GM21619 (cell line): ENCODE results near the gene MTMR3.

Experiments used
- ATAC-seq: cut with Tn5 transposase; IDR thresholded peaks from one replicate; pipeline ENCODE4 v1.9.1; 2021; ENCODE audit not compliant: unreplicated experiment

MTMR3 gene

DNA sequence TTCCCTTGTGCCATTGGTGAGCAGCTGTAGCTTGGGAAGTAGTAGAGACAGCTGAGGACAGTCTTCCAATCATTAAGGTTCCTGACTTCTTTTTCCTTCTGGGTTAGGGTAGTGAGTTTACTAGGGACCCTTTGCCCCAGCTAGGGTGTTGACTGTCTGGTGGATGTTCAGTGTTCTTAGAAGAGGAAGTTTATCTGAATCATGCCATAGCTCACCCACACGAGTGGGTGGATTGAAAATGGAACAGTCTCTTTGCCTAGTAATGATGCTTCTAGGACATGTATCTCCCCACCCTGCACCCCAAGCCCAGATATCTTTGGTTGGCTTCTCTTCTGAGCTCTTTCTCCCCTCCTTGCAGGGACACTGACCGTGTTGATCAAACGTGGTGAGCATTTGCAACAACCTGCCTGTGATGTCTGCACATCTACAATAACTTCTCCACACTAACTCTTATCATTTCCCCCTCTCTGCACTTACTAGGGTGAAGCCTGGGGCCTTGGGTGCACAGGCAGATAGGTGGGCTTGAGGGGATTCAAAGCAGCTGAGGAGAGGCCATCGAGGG, 140.2 kb downstream of the MTMR3 start:
- no peak for ATAC-seq

- no peak for ATAC-seq
Observed at GRCh38 chr22:30024231-30024630, 141.3 kb downstream of the MTMR3 start.

GRCh38 chr22:30025221-30025620, 142.2 kb downstream of the MTMR3 start:
- no peak for ATAC-seq

DNA sequence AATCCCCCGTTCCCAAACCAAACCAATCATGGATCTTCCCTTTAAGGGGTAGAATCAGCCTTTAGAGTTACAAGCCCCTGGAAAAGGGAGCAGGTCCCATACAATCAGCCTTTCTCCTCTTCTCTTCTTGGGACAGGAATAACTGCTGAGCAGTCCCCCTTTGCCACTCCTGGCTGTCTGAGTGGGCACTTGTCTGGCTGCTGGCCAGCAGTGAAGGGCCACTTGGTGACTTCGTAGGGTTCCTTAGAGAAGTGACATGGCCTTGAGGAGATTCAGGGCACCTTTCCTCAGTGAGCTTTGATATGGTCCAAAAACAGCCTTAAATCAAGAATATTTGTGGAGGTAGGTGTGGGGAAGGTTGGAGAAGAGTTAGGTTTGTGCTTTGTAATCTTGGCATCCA, 143.8 kb downstream of the MTMR3 start:
- ATAC-seq: no peak

GRCh38 chr22:30027169-30027568, 144.2 kb downstream of the MTMR3 start:
- no peak for ATAC-seq

DNA sequence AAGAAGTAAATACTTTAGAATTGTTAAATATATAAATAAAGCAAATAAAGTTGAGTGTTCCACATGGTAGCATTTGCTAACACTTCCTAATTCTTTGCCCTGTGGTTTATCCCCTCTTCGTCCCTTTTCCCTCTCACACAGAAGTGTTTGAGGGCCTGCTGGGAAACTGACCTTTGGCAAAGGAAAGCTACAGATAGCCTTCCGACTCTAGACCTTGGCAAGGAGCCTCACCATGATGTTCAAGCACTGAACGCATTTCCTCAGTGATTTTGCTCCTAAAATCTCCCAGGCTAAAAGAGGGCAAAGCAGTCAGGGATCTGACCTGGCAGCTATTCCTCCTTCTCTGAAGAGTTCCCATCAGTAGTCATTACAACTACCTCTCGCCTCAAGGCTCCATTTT, 144.8 kb downstream of the MTMR3 start:
- ATAC-seq: no peak

GRCh38 chr22:30028731-30029130, 145.8 kb downstream of the MTMR3 start:
- ATAC-seq: no peak

DNA sequence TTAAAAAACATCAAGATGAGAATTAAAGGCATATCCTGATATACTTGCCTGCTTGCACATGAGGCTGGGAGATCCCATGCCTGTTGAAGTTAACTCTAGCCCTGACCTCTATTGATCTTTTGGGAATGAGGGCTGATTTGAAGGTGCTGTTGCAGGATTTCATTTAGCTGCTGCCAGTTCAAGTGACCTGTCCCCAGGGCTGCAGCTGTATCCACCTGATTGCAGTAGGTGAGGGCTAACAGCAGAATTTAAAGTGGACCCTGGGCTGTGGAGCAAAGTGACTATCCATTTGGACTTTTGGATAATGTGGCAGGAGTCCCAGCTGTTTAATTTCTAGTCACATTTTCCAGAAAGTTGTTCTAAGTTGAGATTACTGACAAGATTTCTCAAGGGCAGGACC, 146.5 kb downstream of the MTMR3 start:
- no peak for ATAC-seq

GRCh38 chr22:30030329-30030728, 147.4 kb downstream of the MTMR3 start:
- ATAC-seq: no peak

DNA sequence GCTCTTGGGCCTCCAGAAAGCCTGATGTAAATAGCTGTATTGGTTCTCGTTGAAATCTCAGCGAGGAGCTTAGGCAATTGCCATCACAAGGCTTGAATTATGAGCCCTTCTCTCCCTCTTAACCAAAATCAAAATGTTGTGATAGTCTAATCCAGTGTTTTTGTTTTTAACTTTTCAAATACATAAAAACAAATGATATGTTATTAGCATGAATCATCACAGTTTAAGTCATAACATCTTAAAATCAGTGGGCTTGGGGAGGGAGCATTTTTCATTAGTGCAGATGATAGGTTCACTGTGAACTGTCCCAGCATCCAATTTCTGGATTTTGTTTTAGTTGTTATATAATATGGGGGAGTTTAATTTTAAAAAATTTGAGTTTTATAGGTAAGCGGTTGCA, 148.4 kb downstream of the MTMR3 start:
- ATAC-seq: no peak

- no peak for ATAC-seq
Observed at GRCh38 chr22:30031764-30032455, 148.9 kb downstream of the MTMR3 start.

DNA sequence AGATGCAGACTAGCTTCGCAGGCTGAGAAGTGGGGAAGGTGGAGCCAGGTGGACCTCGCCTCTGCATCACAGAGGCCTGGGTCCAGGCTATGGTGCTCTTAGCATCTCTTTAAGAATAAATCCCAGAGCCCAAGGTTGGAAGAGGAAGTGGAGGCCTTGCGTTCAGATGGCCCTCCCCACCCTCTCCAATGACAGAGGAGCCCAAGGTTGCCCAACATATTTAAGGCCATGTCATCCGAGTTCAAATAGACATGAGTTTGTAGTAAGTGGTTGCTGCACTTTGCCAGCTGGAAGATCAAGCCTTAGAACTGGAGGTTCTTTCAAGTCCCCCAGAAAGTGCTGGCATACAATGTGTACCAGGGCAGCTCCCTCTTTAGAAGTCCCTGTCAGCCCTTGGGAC, 150.2 kb downstream of the MTMR3 start:
- no peak for ATAC-seq

DNA sequence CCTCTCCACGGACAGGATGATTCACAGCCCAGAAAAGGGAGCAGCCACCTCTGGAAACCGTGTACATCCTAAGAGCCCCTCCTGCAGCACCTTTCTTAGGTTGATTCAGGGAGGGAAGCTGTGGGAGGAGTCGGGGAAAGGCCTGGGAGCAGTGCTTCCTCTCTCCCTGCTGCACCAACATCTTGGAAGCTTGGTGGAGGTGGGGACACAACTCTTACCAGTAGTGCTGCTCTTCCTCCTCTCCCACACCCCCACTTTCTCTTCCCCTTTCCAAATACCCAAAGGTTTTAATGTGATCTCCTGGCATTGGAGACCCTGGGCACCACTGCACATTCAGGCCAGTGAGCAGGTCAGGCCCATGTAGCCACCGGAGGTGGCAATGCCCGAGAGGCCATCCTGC, 150.9 kb downstream of the MTMR3 start:
- no peak for ATAC-seq

GRCh38 chr22:30036656-30037055, 153.7 kb downstream of the MTMR3 start:
- ATAC-seq: no peak

GRCh38 chr22:30038219-30038618, 155.2 kb downstream of the MTMR3 start:
- no peak for ATAC-seq

DNA sequence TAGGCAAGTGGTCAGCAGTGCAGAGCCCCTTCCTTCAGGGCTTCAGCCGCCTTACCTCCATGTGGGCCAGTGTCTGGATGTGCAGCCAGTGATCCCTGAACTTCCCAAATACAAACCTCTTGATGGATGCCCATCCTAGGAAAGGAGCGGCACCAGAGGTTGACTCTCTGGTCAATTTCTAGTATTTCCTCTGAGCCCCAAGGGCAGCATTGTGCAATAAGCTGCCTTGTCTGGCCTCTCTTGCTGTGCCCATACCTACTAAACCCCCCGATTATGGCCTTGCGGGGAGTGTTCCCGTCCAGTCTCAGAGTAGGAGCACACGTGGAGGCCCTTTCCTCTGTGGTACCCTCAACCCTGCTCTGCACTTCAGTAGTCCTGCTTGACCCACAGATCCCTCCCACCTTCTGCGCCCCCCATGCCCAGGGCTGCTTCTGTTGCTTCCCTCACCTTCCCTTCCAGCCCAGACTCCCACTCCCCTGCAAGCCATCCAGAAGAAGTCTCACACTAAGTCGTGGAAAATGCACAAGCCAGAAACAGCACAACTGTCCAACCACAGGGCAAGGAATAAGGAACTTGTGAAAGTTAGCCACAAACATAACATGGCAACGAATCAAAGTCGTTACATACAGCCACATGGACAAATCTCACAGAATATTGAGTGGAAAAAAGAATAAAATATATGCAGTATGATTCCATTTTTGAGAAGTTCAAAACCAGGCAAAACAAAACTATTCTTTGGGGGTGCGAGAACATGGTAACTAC, 157.7 kb downstream of the MTMR3 start:
- ATAC-seq: no peak

DNA sequence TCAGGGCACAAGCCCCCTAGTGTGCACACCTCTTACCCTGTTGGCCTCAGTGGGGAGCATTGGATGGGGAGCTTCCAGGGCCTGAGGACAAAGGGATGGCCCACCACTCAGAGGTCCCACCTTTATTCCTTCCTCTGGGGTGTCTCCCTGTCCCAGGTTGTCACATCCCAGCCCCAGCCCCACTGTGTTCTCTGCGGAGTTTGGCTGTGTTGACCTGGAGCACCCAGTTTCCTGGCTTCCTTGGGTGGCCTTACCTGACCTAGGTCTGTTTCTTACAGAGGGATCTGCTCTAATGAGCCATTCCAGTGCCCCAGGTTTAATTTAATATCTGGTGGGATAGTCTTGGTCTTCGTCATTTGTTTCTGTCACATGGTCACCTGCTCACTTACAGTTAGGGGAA, 158.5 kb downstream of the MTMR3 start:
- no peak for ATAC-seq

- no peak for ATAC-seq
Observed at GRCh38 chr22:30041881-30042280, 158.9 kb downstream of the MTMR3 start.

- no peak for ATAC-seq
Observed at GRCh38 chr22:30043161-30043560, 160.2 kb downstream of the MTMR3 start.

GRCh38 chr22:30044369-30044768, 161.4 kb downstream of the MTMR3 start:
- ATAC-seq: no peak

GRCh38 chr22:30044881-30045493, 162.0 kb downstream of the MTMR3 start:
- no peak for ATAC-seq

DNA sequence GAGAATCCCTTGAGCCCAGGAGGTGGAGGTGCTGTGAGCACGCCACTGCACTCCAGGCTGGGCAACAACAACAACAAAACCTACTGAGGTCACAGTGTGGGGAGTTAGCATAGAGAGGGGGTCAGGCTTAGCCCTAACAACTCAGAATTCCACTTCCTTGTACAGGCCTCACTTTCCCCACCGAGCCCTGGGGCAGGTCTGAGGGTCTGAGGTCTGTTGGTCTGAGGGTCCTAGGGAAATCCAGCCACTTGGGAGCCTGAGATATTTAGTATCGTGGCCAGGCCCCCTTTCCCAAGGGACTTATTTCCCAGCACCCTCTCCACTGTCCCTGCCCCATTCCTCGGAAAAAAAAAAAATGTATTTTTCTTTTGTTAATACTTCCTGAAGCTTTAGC, 162.5 kb downstream of the MTMR3 start:
- ATAC-seq: no peak
